Fibroblast of skin of scalp (primary cell): ENCODE results near the gene UNC5A.

Source experiments
- DNase-seq: peaks from one replicate; pipeline ENCODE4 v3.0.0-alpha.2; 2013

UNC5A gene

DNA sequence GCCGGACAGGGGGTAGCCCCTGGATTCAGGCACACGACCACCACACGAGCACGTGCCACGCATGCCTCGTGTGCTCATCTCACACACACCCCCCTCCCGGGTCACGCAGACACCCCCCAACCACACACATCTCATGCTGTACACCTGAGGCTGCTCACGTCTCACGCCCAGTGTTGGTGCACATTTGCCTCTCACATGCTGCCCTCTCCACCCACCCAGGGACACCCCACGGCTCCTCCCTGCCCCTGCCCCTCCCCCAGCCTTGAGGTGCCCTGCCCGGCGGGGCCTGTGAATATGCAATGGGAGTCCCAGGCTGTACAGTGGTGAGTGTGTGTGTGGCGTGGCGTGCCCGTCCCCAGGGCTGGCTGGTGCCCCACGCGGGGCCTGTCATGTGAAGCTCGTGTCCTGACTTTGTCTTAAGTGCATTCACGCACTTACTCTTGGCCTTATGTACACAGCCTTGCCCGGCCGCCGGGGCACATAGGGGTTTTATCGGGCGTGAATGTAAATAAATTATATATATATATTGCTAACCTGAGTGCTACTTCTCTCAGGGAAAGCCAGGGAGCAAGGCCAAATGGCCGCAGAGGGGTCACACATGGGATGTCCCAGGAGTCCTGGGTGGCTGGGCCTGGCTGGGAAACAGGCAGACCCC lies 70.1 kb downstream of the UNC5A start:
- no peak for DNase-seq

DNA sequence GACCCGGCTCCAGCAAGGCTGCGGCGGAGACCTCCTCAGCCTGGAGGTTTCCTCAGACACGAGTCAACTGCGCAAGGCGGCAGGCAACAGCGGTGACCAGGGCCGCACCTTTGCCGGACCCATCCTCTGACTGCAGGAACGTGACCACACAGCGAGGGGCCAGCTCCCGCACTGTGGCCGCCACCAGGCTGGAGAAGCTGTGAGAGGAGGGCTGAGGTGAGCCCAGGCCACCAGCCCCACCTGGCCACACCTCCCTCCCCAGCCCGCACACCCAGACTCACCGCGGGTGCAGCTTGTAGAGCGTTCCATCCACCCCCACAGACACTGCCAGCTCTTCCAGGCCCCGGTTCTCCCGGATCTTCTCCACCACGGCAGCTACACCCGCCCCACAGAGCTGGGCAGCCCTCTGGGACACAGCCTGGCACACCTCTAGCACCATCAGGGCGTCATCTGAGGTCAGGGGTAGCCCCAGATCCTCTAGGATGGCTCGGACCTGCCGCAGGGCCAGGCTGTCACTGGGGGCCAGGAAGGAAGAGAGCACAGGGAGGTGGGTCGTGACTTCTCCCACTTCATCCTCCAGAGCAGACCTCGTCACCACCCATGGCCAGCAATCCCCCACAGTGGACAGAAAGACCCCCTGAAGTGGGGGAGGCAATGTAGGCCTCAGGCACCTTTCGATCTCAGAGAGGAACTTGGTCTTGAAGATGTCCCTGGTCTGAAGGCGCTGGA lies 70.8 kb downstream of the UNC5A start:
- no peak for DNase-seq

DNA sequence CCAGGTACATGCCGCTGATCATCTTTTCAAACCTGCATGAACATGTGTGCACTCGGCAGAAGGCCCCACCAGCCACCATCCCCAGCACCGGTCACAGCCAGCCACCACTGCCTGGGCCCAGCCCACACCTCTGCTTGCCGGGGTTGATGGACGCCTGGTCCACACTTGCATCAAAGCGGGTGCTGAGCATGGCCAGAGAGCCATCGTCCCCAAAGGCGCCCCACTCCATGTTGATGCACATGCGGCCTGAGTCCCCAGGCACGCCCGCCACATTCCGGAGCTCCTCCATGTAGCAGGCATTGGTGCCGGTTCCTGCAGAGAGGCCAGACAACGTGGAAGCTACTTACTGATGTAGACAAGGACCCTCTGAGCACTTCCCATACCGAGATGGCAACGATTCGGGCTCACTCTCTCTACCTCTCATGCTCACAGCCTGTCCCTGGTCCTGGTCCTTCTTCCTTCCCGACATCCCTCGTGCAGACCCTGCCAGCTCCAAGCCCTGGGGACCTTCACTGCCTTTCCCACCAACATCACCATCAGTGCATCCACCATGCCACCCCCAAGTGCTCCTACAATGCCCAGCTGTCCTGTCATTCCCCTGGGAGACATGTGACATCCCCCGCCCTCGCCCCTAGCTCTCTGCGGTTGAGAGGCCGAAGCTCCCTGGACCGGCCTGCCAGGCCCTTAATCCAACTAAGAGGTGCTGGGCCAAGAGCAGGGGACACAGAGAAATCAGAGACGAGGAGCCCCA lies 71.6 kb downstream of the UNC5A start:
- DNase-seq = no peak

GRCh38 chr5:176882567-176882903 lies 72.2 kb downstream of the UNC5A start:
- DNase-seq = no peak

DNA sequence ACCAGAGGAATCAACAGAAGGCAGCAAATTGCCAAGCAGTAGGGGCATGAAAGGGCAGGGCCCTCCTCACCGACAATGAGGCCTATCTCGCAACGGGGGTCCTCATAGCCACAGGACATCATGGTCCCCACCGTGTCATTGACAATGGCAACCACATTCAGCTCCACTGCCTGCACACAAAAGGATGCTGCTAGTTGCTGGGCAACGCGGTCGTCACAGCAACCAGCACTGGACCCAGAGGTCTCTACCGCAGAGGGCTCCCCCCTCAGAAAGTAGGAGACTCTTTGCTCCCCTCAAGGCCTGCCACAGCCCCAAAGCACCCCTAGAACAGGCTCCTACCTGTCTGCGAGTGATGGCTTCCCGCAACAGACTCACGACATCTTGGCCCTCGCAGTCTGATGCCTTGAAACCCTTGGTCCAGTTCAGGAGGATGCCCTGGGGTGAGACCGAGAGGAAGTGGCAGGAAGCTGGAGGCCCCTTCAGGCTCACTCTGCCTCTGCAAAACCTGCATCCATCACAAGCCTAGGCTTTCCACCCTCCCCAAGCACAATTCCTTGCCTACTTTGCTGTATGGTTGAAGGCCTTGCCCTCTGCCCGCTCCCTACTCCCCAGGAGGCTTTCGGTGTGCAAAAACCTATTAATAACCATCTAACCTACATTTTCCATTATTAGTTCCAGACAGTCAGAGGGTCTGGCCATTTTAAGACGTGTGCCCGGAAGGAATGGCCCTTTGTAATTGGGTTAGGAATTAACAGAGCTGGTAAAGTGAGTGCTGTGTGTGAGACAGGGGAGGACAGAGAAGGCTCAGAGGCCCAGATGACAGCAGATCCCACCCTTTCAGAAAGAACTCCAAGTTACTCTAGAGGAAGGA lies 73.6 kb downstream of the UNC5A start:
- no peak for DNase-seq

DNA sequence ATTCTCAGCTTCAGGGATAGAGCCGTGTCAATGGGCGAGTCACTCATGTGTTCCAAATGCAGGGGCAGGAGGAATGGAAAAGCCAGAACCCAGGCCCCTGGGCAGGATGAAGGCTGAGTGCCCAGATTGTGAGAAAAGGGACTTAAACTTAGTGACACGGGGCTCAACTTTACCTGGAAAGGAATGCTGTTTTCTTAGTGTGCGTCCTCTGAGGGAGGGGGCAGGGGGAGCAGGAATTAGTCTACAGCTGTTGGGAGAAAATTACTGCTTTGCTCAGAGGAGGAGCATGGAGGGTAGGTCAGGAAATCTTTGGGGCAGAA lies 74.2 kb downstream of the UNC5A start:
- DNase-seq = no peak

DNA sequence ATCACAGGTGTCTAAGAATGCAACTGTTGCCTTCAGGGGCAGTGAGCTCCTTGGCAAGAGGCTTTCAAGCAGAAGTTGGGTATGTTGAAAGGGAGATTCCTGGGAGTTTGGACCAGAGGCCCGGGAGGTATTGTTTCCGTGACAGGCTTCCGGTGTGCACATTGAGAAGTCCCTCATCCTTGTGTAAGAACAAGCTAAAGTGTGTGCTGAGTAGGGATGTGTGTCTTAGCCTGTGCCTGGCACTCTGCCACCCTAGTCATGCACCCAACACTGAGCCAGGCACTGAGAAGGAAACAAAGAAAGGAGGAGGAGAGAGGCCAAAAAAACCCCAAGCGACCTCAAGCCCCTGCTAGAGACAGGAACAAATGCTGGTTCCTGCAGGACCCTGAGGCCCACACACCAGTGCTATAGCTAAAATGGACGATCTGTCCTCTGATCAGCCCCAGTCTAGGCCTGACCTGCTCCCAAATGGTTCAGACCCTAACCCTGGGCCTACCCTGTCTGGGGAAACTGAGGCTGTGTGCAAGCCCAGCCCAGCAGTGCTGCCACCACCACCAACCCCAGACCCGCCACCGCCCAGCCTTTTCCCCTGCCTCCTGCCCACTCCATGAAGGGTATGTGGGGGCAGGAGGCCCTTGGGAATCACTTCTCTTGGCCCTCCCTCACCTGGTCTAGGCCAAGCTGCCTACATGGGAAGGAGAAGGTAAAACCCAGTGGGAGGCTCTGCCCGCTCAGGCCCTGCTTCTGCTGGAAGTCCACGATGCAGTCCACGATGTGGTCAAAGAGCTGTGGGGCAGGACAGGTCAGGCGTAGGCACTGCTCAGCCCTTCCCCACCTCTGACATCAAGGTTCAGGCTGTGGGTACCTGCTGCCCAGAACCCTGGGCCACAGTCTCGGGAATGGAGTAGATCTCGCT lies 76.2 kb downstream of the UNC5A start:
- DNase-seq = no peak

DNA sequence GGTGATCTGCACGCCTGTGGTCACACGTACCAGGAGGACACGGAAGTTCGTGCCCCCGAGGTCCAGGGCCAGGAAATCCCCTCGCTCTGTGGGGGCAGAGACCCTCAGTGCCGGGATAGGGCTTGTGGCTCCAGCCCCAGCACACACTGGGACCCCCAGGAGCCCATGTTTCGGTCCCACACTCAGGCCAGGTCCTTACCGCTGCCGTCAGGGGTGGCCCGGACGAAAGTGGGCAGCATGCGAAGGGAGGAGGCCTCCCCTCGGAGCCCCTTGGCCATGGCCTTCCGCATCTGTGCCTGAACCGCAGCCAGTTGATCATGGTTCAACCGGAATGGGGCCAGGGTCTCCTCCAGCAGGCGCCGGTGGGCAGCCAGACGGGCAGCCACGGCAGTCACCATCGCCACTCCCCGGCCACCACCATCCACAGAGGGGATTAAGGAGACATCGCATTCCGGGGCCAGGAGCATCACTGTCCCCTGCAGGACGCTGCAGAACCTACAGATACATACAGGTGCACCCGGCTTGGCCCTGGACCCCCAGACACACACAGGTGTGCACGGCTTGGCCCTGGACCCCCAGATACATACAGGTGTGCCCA lies 77.0 kb downstream of the UNC5A start:
- DNase-seq = no peak

- DNase-seq = no peak
Observed at GRCh38 chr5:176888016-176888864, 77.9 kb downstream of the UNC5A start.

- no peak for DNase-seq
Observed at GRCh38 chr5:176888865-176889165, 78.5 kb downstream of the UNC5A start.

DNA sequence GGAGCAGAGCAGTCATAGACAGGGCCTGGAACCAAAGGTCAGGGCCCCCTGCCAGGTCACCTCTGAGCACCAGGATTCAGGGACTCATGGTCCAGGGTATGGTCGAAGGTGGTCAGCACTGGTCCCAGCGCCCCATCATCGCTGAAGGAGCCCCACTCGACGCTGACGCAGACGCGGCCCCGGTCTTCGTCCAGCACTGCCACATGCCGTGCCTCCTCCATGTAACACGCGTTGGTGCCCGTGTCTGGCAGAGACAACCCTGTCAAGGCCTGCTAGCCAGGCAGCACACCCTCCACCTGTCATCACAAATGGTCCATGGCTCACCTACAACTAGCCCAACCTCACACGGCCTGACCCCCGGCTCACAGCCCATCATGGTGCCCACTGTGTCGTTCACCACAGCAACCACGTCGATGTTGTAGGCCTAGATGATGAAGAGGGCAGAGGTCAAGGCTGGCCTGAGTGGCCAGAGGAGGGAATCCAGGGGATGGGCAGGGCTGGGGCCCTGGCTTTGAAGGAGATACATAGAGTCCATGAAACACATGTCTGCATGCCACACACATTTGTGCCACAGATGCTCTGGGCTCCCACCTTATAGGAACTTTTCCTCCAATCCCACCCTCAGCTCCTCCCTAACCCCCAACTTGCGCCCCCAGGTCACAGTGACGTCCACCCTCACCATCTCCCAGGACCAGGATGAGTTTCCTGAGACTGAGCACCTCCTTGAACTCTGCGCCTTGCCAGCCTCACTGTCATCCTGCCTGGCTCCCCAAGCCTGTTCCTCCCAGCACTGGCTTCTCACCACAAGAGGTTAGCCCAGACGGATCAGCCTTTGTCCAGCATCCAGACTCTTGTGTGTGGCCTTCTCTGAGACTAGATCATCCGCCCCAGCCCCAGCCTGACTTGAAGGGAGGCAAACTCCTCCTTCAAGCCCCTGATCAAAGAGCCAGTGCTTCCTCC lies 79.2 kb downstream of the UNC5A start:
- no peak for DNase-seq

DNA sequence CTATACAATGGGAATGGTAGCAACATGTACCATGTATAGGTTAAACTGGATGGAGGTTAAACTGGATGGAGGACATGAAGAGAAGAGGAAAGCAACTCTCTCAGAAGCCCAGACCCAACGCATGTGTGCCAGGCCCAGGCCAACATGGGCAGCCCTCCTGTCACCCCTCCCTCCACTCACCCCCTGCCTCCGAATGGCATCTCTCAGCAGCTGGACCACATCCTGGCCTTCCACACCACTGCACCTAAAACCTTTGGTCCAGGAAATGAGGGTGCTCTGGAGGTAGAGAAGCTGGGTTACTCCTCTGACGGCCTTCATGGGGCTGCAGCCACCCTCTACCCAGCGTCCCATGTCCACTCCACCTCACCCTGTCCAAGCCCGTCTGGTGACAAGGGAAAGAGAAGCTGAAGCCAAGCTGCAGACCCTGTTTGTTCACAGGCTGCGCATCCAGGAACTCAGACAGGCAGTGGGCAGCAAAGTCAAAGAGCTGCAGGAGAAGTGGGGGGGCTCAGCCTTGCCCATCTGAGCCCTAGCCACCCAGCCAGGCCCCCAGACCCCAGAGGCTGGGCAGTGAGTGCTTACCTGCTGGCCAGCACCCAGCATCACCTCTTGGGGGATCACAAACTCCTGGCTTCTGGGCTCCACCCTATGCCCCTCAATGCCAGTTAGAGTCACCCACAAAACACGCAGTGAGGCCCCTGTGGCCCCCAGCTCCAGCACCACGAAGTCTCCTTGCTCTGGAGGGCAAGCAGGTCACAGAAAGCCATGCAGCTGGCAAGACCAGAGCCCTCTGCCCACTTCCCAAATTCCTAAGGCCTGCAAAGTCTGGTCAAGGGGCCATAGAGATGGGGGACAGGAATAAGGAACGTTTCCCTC lies 80.3 kb downstream of the UNC5A start:
- DNase-seq = no peak

- no peak for DNase-seq
Observed at GRCh38 chr5:176891331-176891958, 81.1 kb downstream of the UNC5A start.

- DNase-seq = no peak
Observed at GRCh38 chr5:176892663-176893062, 82.3 kb downstream of the UNC5A start.

DNA sequence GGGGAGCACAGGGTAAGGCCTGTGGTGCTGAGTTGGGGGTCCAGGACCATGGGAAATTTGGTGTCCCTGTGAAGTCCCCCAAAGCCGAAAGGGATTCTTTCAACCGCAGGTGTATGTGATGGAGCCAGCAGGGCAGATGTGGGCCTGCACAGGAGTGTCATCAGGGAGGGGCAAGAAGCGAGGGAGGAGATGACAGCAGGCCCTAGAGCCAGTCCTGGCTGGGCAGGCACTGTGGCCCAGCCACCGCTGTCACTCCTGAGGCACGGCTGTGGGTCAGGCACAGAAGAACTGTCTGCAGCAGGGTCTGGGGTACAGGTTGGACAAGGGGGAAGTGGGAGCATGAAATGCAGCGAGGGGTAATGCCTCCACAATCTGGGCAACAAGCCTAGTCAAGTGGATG lies 83.9 kb downstream of the UNC5A start:
- DNase-seq = no peak

DNA sequence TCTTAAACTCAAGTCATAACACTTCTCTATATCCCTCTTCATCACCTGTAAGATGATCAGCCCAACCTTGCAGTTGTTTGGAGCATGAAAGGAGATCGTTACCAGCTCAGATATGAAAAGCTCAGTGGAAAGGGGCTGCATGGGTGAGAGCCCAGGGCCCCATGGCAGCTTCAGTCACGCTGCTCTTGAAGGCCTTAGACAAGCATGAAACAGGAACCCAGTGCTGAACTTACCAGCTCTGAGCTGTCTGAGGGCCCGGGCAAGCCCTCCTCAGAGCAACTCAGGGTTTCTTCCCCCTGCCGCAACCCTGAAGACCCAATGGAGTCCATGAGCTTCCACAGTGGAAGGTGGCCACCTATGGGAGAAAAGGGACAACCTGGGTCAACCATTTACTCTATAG lies 85.5 kb downstream of the UNC5A start:
- no peak for DNase-seq

DNA sequence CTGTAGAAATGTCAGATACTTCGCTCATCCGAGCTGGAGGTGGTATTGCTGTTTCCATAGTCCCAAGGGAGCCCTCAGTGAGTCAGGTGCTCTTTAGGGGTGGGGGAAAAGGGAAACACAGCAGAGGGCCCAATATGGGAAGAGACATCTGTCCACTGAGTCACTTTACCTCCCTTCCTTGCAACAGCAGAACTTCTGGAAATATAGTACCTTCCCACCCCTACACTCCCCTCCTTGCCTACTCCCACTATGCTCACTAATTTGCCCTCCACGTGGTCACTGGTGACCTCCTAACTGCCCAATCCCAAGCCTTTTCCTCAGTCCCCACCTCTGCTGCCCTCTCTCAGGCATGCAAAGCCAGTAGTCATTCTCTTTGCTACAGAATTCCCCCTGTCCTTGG lies 86.9 kb downstream of the UNC5A start:
- no peak for DNase-seq

- DNase-seq = no peak
Observed at GRCh38 chr5:176899296-176899891, 89.0 kb downstream of the UNC5A start, which contains the start of gene HK3. TSS of gene HK3 (minus strand) at chr5:176899346. CDS start at chr5:176896159, 3,187 bp downstream.
